Measurements from ENCODE around the gene DPF3.

Gene DPF3

DNA sequence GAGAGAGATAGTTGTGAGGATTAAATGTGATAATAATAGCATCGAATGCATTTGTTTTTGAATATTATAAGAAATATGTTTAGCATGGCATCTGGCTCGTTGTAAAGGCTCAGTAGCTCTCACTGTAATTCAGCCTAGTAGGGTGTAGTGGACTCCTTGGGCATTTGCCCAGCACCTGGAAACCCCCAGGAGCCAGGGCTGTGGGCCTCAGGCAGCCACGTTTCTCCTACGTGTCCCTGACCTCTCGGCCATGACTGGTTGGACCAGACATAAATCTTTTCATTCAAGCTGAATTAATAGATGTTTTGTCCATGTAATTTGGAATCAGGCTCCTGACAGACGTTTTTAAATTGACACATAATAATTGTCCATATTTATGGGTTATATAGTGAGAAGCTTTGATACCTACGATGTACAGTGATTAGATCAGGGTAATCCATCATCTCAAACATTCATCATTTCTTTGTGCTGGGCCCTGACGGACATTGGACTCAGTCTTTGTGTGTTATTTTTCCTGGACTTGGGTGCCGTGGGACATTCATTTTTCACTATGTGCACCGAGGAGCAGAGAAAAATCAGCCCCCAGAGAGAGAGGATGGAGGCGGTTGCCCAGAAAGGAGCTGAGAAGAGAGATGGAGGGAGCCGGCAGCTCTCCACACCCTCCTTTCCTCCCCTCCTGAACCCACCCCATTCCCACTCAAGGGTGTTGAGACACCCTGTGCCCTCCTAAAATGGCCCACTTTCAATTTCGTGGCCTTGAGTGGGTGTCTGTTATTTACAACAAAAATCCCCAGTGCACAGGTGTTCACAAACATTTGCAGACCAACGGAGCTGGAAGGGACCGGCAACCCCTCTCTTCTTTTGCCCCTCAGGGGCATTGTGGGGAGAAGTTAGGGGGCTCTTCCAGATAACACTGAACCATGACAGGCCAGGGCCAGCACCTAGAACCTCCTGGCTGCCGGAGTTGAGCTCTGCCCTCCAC is 296.4 kb downstream of the DPF3 start:
- TF ChIP-seq, protein P1, sequence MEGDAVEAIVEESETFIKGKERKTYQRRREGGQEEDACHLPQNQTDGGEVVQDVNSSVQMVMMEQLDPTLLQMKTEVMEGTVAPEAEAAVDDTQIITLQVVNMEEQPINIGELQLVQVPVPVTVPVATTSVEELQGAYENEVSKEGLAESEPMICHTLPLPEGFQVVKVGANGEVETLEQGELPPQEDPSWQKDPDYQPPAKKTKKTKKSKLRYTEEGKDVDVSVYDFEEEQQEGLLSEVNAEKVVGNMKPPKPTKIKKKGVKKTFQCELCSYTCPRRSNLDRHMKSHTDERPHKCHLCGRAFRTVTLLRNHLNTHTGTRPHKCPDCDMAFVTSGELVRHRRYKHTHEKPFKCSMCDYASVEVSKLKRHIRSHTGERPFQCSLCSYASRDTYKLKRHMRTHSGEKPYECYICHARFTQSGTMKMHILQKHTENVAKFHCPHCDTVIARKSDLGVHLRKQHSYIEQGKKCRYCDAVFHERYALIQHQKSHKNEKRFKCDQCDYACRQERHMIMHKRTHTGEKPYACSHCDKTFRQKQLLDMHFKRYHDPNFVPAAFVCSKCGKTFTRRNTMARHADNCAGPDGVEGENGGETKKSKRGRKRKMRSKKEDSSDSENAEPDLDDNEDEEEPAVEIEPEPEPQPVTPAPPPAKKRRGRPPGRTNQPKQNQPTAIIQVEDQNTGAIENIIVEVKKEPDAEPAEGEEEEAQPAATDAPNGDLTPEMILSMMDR (IDR thresholded peaks at IDR 0.05; ENCODE audit: low read depth, low read length): no peak
- DNase-seq (ENCODE audit: low read depth, low spot score): no peak
- in situ Hi-C loops (cut with HindIII; ENCODE audit: low sequenced_read_pairs): no loop called here
- no peak overlapping the region for H3K4me3 ChIP-seq (ENCODE audit: low read depth, low read length)

DNA sequence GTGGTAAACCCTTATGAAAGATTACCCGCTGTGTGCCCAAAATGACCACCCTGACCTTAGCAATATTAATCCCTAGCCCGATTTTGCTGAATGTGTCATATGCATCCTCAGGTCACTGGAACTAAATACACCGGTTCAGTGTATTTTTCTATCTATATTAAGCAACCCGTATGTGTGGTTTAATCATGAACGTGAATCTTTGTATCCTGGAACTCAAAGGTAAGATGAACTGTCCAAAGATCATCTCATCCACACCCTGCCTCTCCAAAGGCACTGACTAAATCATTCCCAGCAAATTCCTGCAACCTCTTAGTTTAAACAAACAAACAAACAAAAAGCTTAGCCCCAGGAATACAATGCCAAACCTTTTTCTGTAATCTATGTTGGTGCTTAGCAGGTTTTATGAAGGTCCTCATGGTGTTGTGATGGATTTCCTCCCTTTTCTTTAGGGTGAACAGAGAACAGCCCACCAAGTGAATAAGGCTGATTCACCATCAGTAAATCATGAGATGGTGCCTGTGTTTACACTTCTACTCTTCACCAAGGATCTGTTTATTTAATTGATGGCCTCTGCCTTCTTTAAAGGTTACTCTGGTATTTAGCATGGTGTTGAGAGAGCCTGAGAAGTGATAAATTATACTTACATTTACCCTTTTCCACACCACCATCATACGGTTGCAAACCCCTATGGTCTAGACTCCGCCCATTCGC is 298.6 kb downstream of the DPF3 start:
- no peak overlapping the region for H3K4me3 ChIP-seq (ENCODE audit: low read depth, low read length)
- TF ChIP-seq, protein P1 (IDR thresholded peaks at IDR 0.05; ENCODE audit: low read depth, low read length): no peak
- in situ Hi-C loops (cut with HindIII; ENCODE audit: low sequenced_read_pairs): no loop called here
- no peak for DNase-seq (ENCODE audit: low read depth, low spot score)

DNA sequence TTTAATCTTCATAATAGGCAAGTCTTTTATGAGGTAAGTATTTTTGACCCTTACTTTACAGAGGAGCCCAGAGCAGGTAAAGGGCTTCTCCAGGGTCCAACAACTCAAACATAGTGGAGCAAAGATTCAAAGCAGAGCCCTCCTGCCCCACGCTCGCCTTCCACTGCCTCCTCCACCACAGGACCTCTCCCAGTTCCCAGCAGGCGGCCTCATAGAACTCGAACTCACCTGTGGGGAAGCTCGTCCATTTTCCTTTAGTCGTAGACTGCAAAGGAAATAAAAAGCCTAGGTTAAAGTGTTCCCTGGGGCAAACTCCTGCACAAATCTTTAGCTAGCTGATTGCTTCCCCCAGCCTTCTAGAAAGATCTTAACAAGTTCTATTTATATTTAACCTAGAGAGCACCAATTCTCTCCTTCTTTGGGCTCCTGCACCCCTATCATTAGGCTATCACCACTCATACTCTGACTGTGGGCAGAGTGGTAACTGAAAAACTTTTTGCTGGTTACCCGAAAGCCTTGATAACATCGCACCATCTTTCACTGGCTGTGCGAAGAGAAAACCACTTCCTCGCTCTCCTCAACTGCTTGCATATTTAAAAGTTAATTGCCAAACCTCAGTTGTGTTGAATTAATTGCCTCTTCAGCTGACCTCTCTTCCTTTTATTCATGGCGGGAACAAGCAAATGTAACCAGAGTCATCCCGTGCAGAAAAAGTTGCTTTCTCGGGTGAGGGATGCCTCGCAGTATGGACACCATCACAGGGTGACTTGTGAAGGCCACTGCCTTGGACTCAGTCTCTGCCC is 299.6 kb downstream of the DPF3 start:
- DNase-seq (ENCODE audit: low read depth, low spot score): no peak
- in situ Hi-C loops (cut with HindIII; ENCODE audit: low sequenced_read_pairs): no loop called here
- TF ChIP-seq, protein P1 (IDR thresholded peaks at IDR 0.05; ENCODE audit: low read depth, low read length): no peak
- no peak overlapping the region for H3K4me3 ChIP-seq (ENCODE audit: low read depth, low read length)

DNA sequence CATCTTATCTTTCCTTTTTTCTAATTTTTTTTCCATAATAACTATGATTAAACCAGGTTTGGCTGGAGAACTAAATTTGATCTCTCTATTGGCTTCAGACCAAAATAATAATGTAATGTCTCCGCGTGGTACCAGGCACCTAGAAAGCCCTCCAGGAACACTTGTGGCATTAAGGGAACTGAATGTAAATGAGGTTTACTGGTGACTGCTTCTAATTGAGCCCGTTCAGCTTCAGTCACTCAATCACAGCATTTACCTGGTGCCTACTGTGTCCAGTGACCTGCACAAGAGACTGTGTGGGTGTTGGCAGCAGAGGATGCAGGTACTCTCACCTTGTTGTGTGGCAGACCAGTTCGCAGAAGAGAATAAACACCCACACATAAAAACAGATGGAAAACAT is 302.5 kb downstream of the DPF3 start:
- TF ChIP-seq, protein P1 (IDR thresholded peaks at IDR 0.05; ENCODE audit: low read depth, low read length): no peak
- H3K4me3 ChIP-seq (ENCODE audit: low read depth, low read length): no peak overlapping the region
- in situ Hi-C loops (cut with HindIII; ENCODE audit: low sequenced_read_pairs): no loop called here
- DNase-seq (ENCODE audit: low read depth, low spot score): no peak

DNA sequence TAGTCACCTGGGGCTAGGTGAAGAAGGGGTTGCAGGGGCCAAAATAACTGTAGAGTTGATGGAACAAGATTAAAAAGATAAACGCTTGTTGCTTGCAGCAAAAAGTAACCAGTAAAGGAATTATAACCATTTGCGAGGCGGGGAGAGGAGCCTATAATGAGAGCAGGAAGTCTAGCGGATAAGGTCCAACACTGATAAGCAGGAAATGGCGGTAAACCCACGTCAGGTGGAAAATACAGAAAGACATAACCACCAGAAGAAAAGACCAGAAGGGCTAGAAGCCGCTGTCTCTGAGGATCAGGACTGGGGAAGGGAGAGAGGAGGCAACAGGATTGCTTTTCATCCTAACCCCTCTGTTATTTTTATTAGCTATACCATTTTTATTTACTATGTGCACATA is 303.3 kb downstream of the DPF3 start:
- in situ Hi-C loops (cut with HindIII; ENCODE audit: low sequenced_read_pairs): no loop called here
- no peak for DNase-seq (ENCODE audit: low read depth, low spot score)
- no peak overlapping the region for H3K4me3 ChIP-seq (ENCODE audit: low read depth, low read length)
- TF ChIP-seq, protein P1 (IDR thresholded peaks at IDR 0.05; ENCODE audit: low read depth, low read length): no peak

DNA sequence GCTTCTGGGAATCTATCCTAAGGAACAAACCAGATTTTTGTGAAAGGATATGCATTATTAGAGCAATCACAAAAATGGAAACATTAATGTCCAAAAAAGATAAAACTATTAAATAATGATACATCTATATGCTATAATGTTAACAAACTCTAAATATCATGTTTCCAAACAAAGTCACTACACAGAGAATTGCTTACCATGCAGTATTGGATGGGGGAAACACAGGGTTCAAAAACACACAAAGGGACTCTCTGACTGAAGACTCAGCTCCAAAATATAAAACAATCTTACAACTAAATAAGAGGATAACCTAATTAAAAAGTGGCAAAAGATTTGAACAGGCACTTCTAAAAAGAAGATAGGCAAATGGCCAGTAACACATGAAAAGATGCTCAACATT is 304.2 kb downstream of the DPF3 start:
- no peak overlapping the region for H3K4me3 ChIP-seq (ENCODE audit: low read depth, low read length)
- in situ Hi-C loops (cut with HindIII; ENCODE audit: low sequenced_read_pairs): no loop called here
- DNase-seq (ENCODE audit: low read depth, low spot score): no peak
- TF ChIP-seq, protein P1 (IDR thresholded peaks at IDR 0.05; ENCODE audit: low read depth, low read length): no peak
